Neural cell (in vitro differentiated cells): Measurements from ENCODE around the gene MCC. TPM values are rescaled to one million over a fixed set of nuclear protein-coding genes. Genes with fewer than 3 reads are reported as not detected.

Experiments
- H2AFZ ChIP-seq: fragments of 200-600, 300-800 bp; sonication (generic), shearing (Covaris generic); 2 replicates; pipeline ENCODE4 v1.6.0; 2014; ENCODE audit warnings: low read depth, mild to moderate bottlenecking, antibody characterized with exemption, low read length, moderate library complexity
- H3F3A ChIP-seq: fragments of 200-600 bp; shearing (Covaris generic); 2 replicates; pipeline ENCODE4 v1.6.1; 2016; ENCODE audit warnings: mild to moderate bottlenecking, moderate library complexity, mixed read lengths, antibody characterized with exemption, low read length; ENCODE audit not compliant: insufficient read depth, poor library complexity, severe bottlenecking
- H3K27ac ChIP-seq: fragments of 200-600, 300-800 bp; sonication (generic), shearing (Covaris generic); 2 replicates; pipeline ENCODE4 v1.5.1; 2014; ENCODE audit warnings: mild to moderate bottlenecking, low read length, moderate library complexity
- H3K27me3 ChIP-seq: fragments of 300-800, 200-600 bp; sonication (generic), shearing (Covaris generic); 2 replicates; pipeline ENCODE4 v1.6.0; 2014; ENCODE audit warnings: mild to moderate bottlenecking, low read depth, low read length, moderate library complexity; ENCODE audit not compliant: insufficient read depth
- H3K36me3 ChIP-seq: fragments of 300-800, 200-600 bp; sonication (generic), shearing (Covaris generic); 2 replicates; pipeline ENCODE4 v1.5.1; 2014; ENCODE audit warnings: mild to moderate bottlenecking, antibody characterized with exemption, low read length, moderate library complexity; ENCODE audit not compliant: insufficient read depth
- H3K4me2 ChIP-seq: fragments of 300-800, 200-600 bp; sonication (generic), shearing (Covaris generic); 2 replicates; pipeline ENCODE4 v1.6.0; 2014; ENCODE audit warnings: mild to moderate bottlenecking, low read length
- H3K4me3 ChIP-seq: fragments of 300-800, 200-600 bp; sonication (generic), shearing (Covaris generic); 2 replicates; pipeline ENCODE4 v1.5.1; 2014; ENCODE audit warnings: mild to moderate bottlenecking, low read length, moderate library complexity
- H3K79me2 ChIP-seq: fragments of 200-600 bp; shearing (Covaris generic); replicated peaks from 2 replicates; pipeline ENCODE4 v1.6.0; 2014; ENCODE audit warnings: mild to moderate bottlenecking, low read length, moderate library complexity; ENCODE audit not compliant: insufficient read depth
- H3K9ac ChIP-seq: fragments of 300-800, 200-600 bp; sonication (generic), shearing (Covaris generic); 2 replicates; pipeline ENCODE4 v1.6.1; 2016; ENCODE audit warnings: mild to moderate bottlenecking, low read length, mixed read lengths
- H3K9me2 ChIP-seq: fragments of 200-600 bp; shearing (Covaris generic); 2 replicates; pipeline ENCODE4 v1.6.1; 2016; ENCODE audit warnings: mild to moderate bottlenecking, low read length, mixed read lengths; ENCODE audit not compliant: insufficient read depth
- H3K9me3 ChIP-seq: fragments of 200-600, 300-800 bp; sonication (generic), shearing (Covaris generic); 2 replicates; pipeline ENCODE4 v1.6.1; 2016; ENCODE audit warnings: mild to moderate bottlenecking, mixed run types, low read length, moderate library complexity, mixed read lengths
- H4K20me1 ChIP-seq: fragments of 200-600 bp; shearing (Covaris generic); 2 replicates; pipeline ENCODE4 v1.6.1; 2016; ENCODE audit warnings: mild to moderate bottlenecking, mixed run types; ENCODE audit not compliant: insufficient read depth
- EP300 ChIP-seq: fragments of 450-650 bp; conservative IDR thresholded peaks from 2 replicates; pipeline ENCODE4 v1.6.1; 2014; ENCODE audit warnings: antibody characterized with exemption, mild to moderate bottlenecking, moderate library complexity; ENCODE audit not compliant: poor library complexity, severe bottlenecking
- EZH2 ChIP-seq: fragments of 200-600, 300-800 bp; shearing (Covaris generic), sonication (generic); IDR thresholded peaks from 2 replicates; pipeline ENCODE4 v1.6.1; 2014; ENCODE audit warnings: antibody characterized with exemption, low read length, borderline replicate concordance, mild to moderate bottlenecking; ENCODE audit not compliant: insufficient read depth, poor library complexity, severe bottlenecking
- MXI1 ChIP-seq: fragments of 450-650 bp; conservative IDR thresholded peaks from 2 replicates; pipeline ENCODE4 v1.6.1; 2014; ENCODE audit warnings: antibody characterized with exemption, mild to moderate bottlenecking; ENCODE audit not compliant: poor library complexity, severe bottlenecking
- POLR2AphosphoS5 ChIP-seq: IDR thresholded peaks from 2 replicates; pipeline ENCODE4 v1.6.1; 2012
- RAD21 ChIP-seq: fragments of 450-650 bp; conservative IDR thresholded peaks from 2 replicates; pipeline ENCODE4 v1.6.1; 2014; ENCODE audit warnings: antibody characterized with exemption, mild to moderate bottlenecking, moderate library complexity
- SMC3 ChIP-seq: fragments of 450-650 bp; conservative IDR thresholded peaks from 2 replicates; pipeline ENCODE4 v1.6.1; 2014; ENCODE audit warnings: antibody characterized with exemption, mild to moderate bottlenecking, moderate library complexity; ENCODE audit not compliant: poor library complexity
- TAF1 ChIP-seq: IDR thresholded peaks from 2 replicates; pipeline ENCODE4 v1.6.1; 2012; ENCODE audit warnings: low read depth
- polyA plus RNA-seq: library from polyadenylated mRNA; depleted of rRNA; stranded (reverse); fragments of >200 nt; gene quantifications from 2 replicates; pipeline ENCODE4 v1.2.3, GENCODE V29; 2014
- TF ChIP-seq, protein P1 (sequence below): IDR thresholded peaks from 2 replicates; pipeline ENCODE4 v1.6.1; 2012; ENCODE audit warnings: borderline replicate concordance
- TF ChIP-seq, protein P2 (sequence below): fragments of 450-650 bp; IDR thresholded peaks from 2 replicates; pipeline ENCODE4 v1.5.1; 2014; ENCODE audit warnings: antibody characterized with exemption, mild to moderate bottlenecking, moderate library complexity; ENCODE audit not compliant: poor library complexity, severe bottlenecking

The MCC gene
- polyA plus RNA-seq, 1 donor from 2014 or later = 2.2 TPM

DNA sequence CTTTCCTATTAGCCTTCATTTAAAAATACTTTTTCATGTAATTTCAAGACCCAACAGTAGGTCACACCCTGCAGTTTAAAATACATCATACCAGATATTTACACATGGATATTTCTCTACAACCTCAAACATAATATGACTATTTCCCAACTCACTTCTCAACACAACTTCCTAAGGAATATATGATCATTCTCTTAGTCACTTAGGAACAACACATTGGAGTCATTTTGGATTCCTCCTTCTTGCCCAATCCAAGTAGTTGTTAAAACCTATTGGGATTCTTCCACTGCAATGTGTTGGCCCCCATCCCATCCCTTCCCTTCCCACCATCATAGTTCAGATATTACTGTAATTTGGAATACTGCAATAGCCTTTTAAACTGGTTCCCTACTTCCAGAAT lies 366.2 kb downstream of the MCC start:
- Histone ChIP-seq H4K20me1 (no peaks in the 10 kb centered on the region), H3K9me2 (no peaks in the 10 kb centered on the region), H2AFZ (no peak overlapping the region), H3K9me3 (no peaks in the 10 kb centered on the region), H3K27me3 (no peaks in the 10 kb centered on the region), H3K79me2 (no peaks in the 10 kb centered on the region), H3F3A (no peaks in the 10 kb centered on the region), H3K4me2 (no peak overlapping the region), H3K4me3 (no peak overlapping the region), H3K9ac (no peak overlapping the region), H3K27ac (no peak overlapping the region), H3K36me3 (no peaks in the 10 kb centered on the region)
- no peak for TF ChIP-seq RAD21
- TF ChIP-seq, protein P1, sequence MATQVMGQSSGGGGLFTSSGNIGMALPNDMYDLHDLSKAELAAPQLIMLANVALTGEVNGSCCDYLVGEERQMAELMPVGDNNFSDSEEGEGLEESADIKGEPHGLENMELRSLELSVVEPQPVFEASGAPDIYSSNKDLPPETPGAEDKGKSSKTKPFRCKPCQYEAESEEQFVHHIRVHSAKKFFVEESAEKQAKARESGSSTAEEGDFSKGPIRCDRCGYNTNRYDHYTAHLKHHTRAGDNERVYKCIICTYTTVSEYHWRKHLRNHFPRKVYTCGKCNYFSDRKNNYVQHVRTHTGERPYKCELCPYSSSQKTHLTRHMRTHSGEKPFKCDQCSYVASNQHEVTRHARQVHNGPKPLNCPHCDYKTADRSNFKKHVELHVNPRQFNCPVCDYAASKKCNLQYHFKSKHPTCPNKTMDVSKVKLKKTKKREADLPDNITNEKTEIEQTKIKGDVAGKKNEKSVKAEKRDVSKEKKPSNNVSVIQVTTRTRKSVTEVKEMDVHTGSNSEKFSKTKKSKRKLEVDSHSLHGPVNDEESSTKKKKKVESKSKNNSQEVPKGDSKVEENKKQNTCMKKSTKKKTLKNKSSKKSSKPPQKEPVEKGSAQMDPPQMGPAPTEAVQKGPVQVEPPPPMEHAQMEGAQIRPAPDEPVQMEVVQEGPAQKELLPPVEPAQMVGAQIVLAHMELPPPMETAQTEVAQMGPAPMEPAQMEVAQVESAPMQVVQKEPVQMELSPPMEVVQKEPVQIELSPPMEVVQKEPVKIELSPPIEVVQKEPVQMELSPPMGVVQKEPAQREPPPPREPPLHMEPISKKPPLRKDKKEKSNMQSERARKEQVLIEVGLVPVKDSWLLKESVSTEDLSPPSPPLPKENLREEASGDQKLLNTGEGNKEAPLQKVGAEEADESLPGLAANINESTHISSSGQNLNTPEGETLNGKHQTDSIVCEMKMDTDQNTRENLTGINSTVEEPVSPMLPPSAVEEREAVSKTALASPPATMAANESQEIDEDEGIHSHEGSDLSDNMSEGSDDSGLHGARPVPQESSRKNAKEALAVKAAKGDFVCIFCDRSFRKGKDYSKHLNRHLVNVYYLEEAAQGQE = no peak
- TF ChIP-seq TAF1 = no peak
- no peak for TF ChIP-seq MXI1
- no peak for TF ChIP-seq POLR2AphosphoS5
- TF ChIP-seq SMC3 = no peak
- no peak for TF ChIP-seq EP300
- TF ChIP-seq, protein P2, sequence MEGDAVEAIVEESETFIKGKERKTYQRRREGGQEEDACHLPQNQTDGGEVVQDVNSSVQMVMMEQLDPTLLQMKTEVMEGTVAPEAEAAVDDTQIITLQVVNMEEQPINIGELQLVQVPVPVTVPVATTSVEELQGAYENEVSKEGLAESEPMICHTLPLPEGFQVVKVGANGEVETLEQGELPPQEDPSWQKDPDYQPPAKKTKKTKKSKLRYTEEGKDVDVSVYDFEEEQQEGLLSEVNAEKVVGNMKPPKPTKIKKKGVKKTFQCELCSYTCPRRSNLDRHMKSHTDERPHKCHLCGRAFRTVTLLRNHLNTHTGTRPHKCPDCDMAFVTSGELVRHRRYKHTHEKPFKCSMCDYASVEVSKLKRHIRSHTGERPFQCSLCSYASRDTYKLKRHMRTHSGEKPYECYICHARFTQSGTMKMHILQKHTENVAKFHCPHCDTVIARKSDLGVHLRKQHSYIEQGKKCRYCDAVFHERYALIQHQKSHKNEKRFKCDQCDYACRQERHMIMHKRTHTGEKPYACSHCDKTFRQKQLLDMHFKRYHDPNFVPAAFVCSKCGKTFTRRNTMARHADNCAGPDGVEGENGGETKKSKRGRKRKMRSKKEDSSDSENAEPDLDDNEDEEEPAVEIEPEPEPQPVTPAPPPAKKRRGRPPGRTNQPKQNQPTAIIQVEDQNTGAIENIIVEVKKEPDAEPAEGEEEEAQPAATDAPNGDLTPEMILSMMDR = no peak
- no peak for TF ChIP-seq EZH2

DNA sequence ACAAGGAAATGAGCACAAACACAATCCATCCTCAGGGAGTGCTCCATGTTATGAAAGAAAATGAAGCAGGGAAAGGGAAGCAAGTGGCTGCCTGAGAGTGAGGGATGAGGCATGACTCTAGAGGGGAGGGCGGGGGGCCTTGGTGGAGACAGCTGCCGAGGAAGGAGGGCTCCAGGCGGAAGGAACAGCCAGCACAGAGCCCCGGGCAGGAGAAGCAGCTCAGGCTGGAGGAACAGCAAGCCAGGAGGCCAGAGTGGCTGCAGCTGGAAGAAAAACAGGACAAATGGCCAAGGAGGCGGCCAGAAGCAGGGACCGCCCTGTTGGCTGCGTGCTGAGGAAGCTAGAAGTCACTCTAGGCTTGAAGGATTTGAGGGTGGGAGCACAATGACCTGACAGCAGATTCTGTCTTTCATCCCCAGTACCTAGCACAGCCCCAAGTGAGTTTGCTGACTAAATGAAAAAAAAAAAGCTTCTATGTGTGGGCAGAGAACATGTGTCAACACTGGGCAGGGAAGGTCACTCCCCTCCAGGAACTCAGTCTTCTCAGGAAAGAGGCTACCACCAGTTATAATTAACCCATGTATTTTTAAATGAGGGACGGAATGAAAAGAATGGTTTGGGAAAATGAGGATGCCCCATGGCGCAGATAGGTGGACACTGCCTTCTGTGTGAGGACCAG lies 368.9 kb downstream of the MCC start:
- H4K20me1 ChIP-seq = no peaks in the 10 kb centered on the region
- H3K36me3 ChIP-seq = no peaks in the 10 kb centered on the region
- no peaks in the 10 kb centered on the region for H3K9me3 ChIP-seq
- H3K4me3 ChIP-seq = no peak overlapping the region
- H2AFZ ChIP-seq = no peak overlapping the region
- H3F3A ChIP-seq = no peaks in the 10 kb centered on the region
- H3K9ac ChIP-seq = no peak overlapping the region
- no peak overlapping the region for H3K4me2 ChIP-seq
- TF ChIP-seq, protein P2 = no peak
- no peak for TF ChIP-seq EZH2
- H3K79me2 ChIP-seq = no peaks in the 10 kb centered on the region
- no peak overlapping the region for H3K27ac ChIP-seq
- no peaks in the 10 kb centered on the region for H3K27me3 ChIP-seq
- H3K9me2 ChIP-seq = no peaks in the 10 kb centered on the region
